ENCODE data around the gene TTC21A. TPM values are rescaled to one million over a fixed set of nuclear protein-coding genes. Genes with fewer than 3 reads are reported as not detected.

The TTC21A gene
- total RNA-seq, 2 experiments from 2014 or later, result 0.97 to 1.2 TPM

- Mint-ChIP-seq H3K36me3 (ENCODE audit: low read depth) (no peaks in the 10 kb centered on the region), H3K4me3 (peak overlapping the region; percentile 51), H3K27me3 (ENCODE audit: low read depth) (peaks cover 4% of the 10 kb centered on the region), H3K27ac (peak overlapping the region; percentile 73), H3K9me3 (ENCODE audit: insufficient read depth) (no peaks in the 10 kb centered on the region), H3K4me1 (ENCODE audit: low read depth) (peaks cover 49% of the 10 kb centered on the region)
- peak; percentile 75 for DNase-seq
- ATAC-seq, result peak; percentile 51
- ChIA-PET POLR2A (interaction anchor here (0.6 to 2.0 kb wide), 6 partner anchors 8 to 70 kb away, joined by 3 to 6 read pairs (median 4); partner anchors contain the start of genes GORASP1 and TTC21A), CTCF (interaction anchor here (0.7 to 4.5 kb wide), 12 partner anchors 10 to 230 kb away, joined by 3 to 34 read pairs (median 4); partner anchors contain the start of gene XIRP1)
Measured at GRCh38 chr3:39177708-39178332, 70.3 kb downstream of the TTC21A start.

- H3K4me3 Mint-ChIP-seq, result peak overlapping the region; percentile 45
- no peaks in the 10 kb centered on the region for H3K36me3 Mint-ChIP-seq (ENCODE audit: low read depth)
- ATAC-seq (no peak), DNase-seq (no peak)
- no peaks in the 10 kb centered on the region for H3K9me3 Mint-ChIP-seq (ENCODE audit: insufficient read depth)
- peak overlapping the region; percentile 61 for H3K27ac Mint-ChIP-seq
- H3K27me3 Mint-ChIP-seq (ENCODE audit: low read depth), result peaks cover 3% of the 10 kb centered on the region
- peaks cover 49% of the 10 kb centered on the region for H3K4me1 Mint-ChIP-seq (ENCODE audit: low read depth)
- ChIA-PET POLR2A (interaction anchor here (0.8 to 2.0 kb wide), 5 partner anchors 9 to 71 kb away, joined by 3 to 6 read pairs (median 4); partner anchors contain the start of genes GORASP1 and TTC21A), CTCF (interaction anchor here (0.7 to 4.5 kb wide), 12 partner anchors 11 to 229 kb away, joined by 3 to 34 read pairs (median 4); partner anchors contain the start of gene XIRP1)
Measured at GRCh38 chr3:39178553-39178952, 71.1 kb downstream of the TTC21A start.

GRCh38 chr3:39180183-39180545, 72.7 kb downstream of the TTC21A start:
- Mint-ChIP-seq H3K9me3 (ENCODE audit: insufficient read depth) (no peaks in the 10 kb centered on the region), H3K36me3 (ENCODE audit: low read depth) (no peaks in the 10 kb centered on the region), H3K4me3 (peak overlapping the region; percentile 75), H3K27ac (peak overlapping the region; percentile 75), H3K4me1 (ENCODE audit: low read depth) (peaks cover 49% of the 10 kb centered on the region), H3K27me3 (ENCODE audit: low read depth) (no peaks in the 10 kb centered on the region)
- POLR2A ChIA-PET, result interaction anchor here (0.9 kb wide), 1 partner anchor 30 kb away, joined by 3 read pairs; no protein-coding TSS in a partner anchor
- DNase-seq (no peak), ATAC-seq (peak; percentile 1)
- CTCF ChIA-PET, result interaction anchor here (0.6 to 4.5 kb wide), 5 partner anchors 10 to 112 kb away, joined by 3 to 34 read pairs (median 6); partner anchors contain the start of gene XIRP1

GRCh38 chr3:39180546-39181346, 73.3 kb downstream of the TTC21A start:
- no peaks in the 10 kb centered on the region for H3K9me3 Mint-ChIP-seq (ENCODE audit: insufficient read depth)
- no peaks in the 10 kb centered on the region for H3K27me3 Mint-ChIP-seq (ENCODE audit: low read depth)
- H3K27ac Mint-ChIP-seq, result peak overlapping the region; percentile 75
- peaks cover 49% of the 10 kb centered on the region for H3K4me1 Mint-ChIP-seq (ENCODE audit: low read depth)
- no peaks in the 10 kb centered on the region for H3K36me3 Mint-ChIP-seq (ENCODE audit: low read depth)
- DNase-seq, result peak; percentile 93
- POLR2A ChIA-PET, result no interaction called here
- CTCF ChIA-PET, result interaction anchor here (0.6 to 4.5 kb wide), 4 partner anchors 10 to 111 kb away, joined by 3 to 34 read pairs (median 8); partner anchors contain the start of gene XIRP1
- peak overlapping the region; percentile 75 for H3K4me3 Mint-ChIP-seq
- ATAC-seq, result peak; percentile 89

GRCh38 chr3:39181408-39182335, 74.2 kb downstream of the TTC21A start:
- H3K4me3 Mint-ChIP-seq, result peak overlapping the region; percentile 32
- CTCF ChIA-PET, result interaction anchor here (0.8 to 1.6 kb wide), 5 partner anchors 8 to 111 kb away, joined by 3 to 8 read pairs (median 4); no protein-coding TSS in a partner anchor
- peak overlapping the region; percentile 8 for H3K27ac Mint-ChIP-seq
- POLR2A ChIA-PET, result no interaction called here
- DNase-seq, result no peak
- no peaks in the 10 kb centered on the region for H3K9me3 Mint-ChIP-seq (ENCODE audit: insufficient read depth)
- no peaks in the 10 kb centered on the region for H3K36me3 Mint-ChIP-seq (ENCODE audit: low read depth)
- peaks cover 40% of the 10 kb centered on the region for H3K4me1 Mint-ChIP-seq (ENCODE audit: low read depth)
- no peak for ATAC-seq
- no peaks in the 10 kb centered on the region for H3K27me3 Mint-ChIP-seq (ENCODE audit: low read depth)

- Mint-ChIP-seq H3K9me3 (ENCODE audit: insufficient read depth) (no peaks in the 10 kb centered on the region), H3K4me1 (ENCODE audit: low read depth) (peaks cover 28% of the 10 kb centered on the region), H3K36me3 (ENCODE audit: low read depth) (no peaks in the 10 kb centered on the region), H3K27ac (no peak overlapping the region), H3K4me3 (no peak overlapping the region), H3K27me3 (ENCODE audit: low read depth) (no peaks in the 10 kb centered on the region)
- ChIA-PET POLR2A (no interaction called here), CTCF (interaction anchor here (0.8 to 14.3 kb wide), 4 partner anchors 17 to 106 kb away, joined by 3 to 483 read pairs (median 6); no protein-coding TSS in a partner anchor)
- ATAC-seq (no peak), DNase-seq (no peak)
Measured at GRCh38 chr3:39183211-39184080, 76.0 kb downstream of the TTC21A start.

- ChIA-PET POLR2A (no interaction called here), CTCF (interaction anchor here (1.0 to 14.3 kb wide), 3 partner anchors 57 to 105 kb away, joined by 3 to 483 read pairs (median 15); no protein-coding TSS in a partner anchor)
- no peaks in the 10 kb centered on the region for H3K27me3 Mint-ChIP-seq (ENCODE audit: low read depth)
- no peaks in the 10 kb centered on the region for H3K36me3 Mint-ChIP-seq (ENCODE audit: low read depth)
- H3K9me3 Mint-ChIP-seq (ENCODE audit: insufficient read depth), result no peaks in the 10 kb centered on the region
- ATAC-seq (no peak), DNase-seq (no peak)
- peak overlapping the region; percentile 36 for H3K27ac Mint-ChIP-seq
- peaks cover 19% of the 10 kb centered on the region for H3K4me1 Mint-ChIP-seq (ENCODE audit: low read depth)
- H3K4me3 Mint-ChIP-seq, result no peak overlapping the region
Measured at GRCh38 chr3:39184081-39184967, 76.8 kb downstream of the TTC21A start.

- DNase-seq (no peak), ATAC-seq (no peak)
- CTCF ChIA-PET, result interaction anchor here (4.5 to 14.3 kb wide), 2 partner anchors 58 to 105 kb away, joined by 15 to 483 read pairs; no protein-coding TSS in a partner anchor
- no peaks in the 10 kb centered on the region for H3K9me3 Mint-ChIP-seq (ENCODE audit: insufficient read depth)
- H3K27me3 Mint-ChIP-seq (ENCODE audit: low read depth), result no peaks in the 10 kb centered on the region
- H3K27ac Mint-ChIP-seq, result no peak overlapping the region
- peaks cover 13% of the 10 kb centered on the region for H3K4me1 Mint-ChIP-seq (ENCODE audit: low read depth)
- H3K36me3 Mint-ChIP-seq (ENCODE audit: low read depth), result no peaks in the 10 kb centered on the region
- POLR2A ChIA-PET, result interaction anchor here (0.5 kb wide), 1 partner anchor 38 kb away, joined by 3 read pairs; no protein-coding TSS in a partner anchor
- no peak overlapping the region for H3K4me3 Mint-ChIP-seq
Measured at GRCh38 chr3:39184968-39185285, 77.4 kb downstream of the TTC21A start.

- no peak overlapping the region for H3K27ac Mint-ChIP-seq
- DNase-seq (no peak), ATAC-seq (no peak)
- H3K27me3 Mint-ChIP-seq (ENCODE audit: low read depth), result no peaks in the 10 kb centered on the region
- CTCF ChIA-PET, result interaction anchor here (4.5 to 14.3 kb wide), 2 partner anchors 59 to 104 kb away, joined by 15 to 483 read pairs; no protein-coding TSS in a partner anchor
- no peaks in the 10 kb centered on the region for H3K36me3 Mint-ChIP-seq (ENCODE audit: low read depth)
- H3K4me1 Mint-ChIP-seq (ENCODE audit: low read depth), result peaks cover 8% of the 10 kb centered on the region
- no peak overlapping the region for H3K4me3 Mint-ChIP-seq
- POLR2A ChIA-PET, result interaction anchor here (0.5 kb wide), 1 partner anchor 38 kb away, joined by 3 read pairs; no protein-coding TSS in a partner anchor
- H3K9me3 Mint-ChIP-seq (ENCODE audit: insufficient read depth), result no peaks in the 10 kb centered on the region
Measured at GRCh38 chr3:39185326-39185958, 78.0 kb downstream of the TTC21A start.
